ENCODE data around the gene C10orf67.

C10orf67 gene

DNA sequence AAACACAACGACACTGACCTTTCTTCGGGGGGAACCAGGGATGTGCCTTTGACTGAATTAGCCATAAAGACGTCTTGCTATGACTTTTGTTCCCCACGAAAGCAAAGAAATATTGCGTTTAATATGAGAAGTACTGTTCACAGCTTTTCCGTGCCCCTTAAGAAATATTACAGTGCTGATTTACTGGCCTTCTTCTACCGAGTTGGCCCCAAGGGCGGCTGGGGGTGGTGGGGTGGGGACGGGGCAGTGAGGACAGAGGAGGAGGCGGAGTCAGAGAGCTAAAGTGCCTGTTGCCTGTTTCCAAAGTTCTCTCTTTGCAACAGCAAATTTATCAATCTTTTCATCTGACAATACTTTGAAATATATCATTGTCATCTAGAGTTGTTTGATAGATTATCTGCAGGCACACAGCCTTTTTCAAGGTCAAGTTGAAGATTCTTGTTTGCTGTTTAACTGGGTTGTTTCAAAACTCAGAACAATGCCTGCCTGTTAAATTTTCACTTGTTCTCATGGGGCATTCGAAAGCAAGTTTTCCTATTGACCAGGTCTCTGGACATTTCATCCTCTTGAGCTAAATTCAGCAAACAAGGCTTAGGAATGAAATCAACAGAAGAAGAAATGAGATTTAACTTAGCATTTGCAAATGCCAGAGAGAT lies 143.5 kb downstream of the C10orf67 start:
- DNase-seq (ENCODE audit: insufficient read length, low spot score), result no peak
- no peak for FAIRE-seq
- no peak for TF ChIP-seq CTCF (IDR thresholded peaks at IDR 0.05; ENCODE audit: insufficient read depth, missing control alignments)

GRCh38 chr10:23200586-23200985 lies 144.0 kb downstream of the C10orf67 start:
- TF ChIP-seq CTCF (IDR thresholded peaks at IDR 0.05; ENCODE audit: insufficient read depth, missing control alignments), result no peak
- no peak for FAIRE-seq

GRCh38 chr10:23199768-23200511 lies 144.7 kb downstream of the C10orf67 start:
- DNase-seq (ENCODE audit: insufficient read length, low spot score) (no peak), FAIRE-seq (no peak)
- TF ChIP-seq CTCF (IDR thresholded peaks at IDR 0.05; ENCODE audit: insufficient read depth, missing control alignments), result no peak

More at GRCh38 chr10:23200586-23200985, 144.0 kb downstream of the C10orf67 start:
- no peak for DNase-seq (ENCODE audit: insufficient read length, low spot score)

GRCh38 chr10:23198940-23199767 lies 145.4 kb downstream of the C10orf67 start:
- no peak for DNase-seq (ENCODE audit: insufficient read length, low spot score)
- no peak for TF ChIP-seq CTCF (IDR thresholded peaks at IDR 0.05; ENCODE audit: insufficient read depth, missing control alignments)
- no peak for FAIRE-seq

- TF ChIP-seq CTCF (IDR thresholded peaks at IDR 0.05; ENCODE audit: insufficient read depth, missing control alignments), result no peak
- FAIRE-seq, result no peak
These were observed 146.0 kb downstream of the C10orf67 start for GRCh38 chr10:23198610-23198939.

DNA sequence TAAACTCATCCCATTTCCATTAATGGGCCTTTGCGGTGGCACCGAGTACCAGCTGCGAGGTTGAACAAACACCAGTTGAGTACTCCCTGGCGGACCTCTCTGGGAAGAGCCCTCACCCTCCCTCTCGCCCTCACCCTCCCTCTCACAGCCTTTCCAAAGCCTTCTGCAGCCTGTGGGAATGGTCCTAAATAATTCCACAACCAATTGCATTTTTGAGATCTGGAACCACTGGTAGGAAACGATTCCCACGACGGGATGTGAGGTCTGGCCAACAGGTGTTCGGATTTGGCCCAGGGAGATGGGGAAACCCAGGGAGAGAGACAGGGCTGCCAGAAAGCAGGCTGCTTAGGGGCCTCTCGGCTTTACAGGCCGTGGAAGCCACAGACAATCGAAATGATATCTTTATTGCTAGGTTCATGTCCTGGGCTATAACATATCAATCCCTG lies 147.2 kb downstream of the C10orf67 start:
- FAIRE-seq (no peak), DNase-seq (ENCODE audit: insufficient read length, low spot score) (no peak)
- TF ChIP-seq CTCF (IDR thresholded peaks at IDR 0.05; ENCODE audit: insufficient read depth, missing control alignments), result no peak

More at GRCh38 chr10:23198610-23198939, 146.0 kb downstream of the C10orf67 start:
- DNase-seq (ENCODE audit: insufficient read length, low spot score), result no peak
